Liver (tissue), 9 donors: ENCODE data around the gene IL9R. TPM values are rescaled to one million over a fixed set of nuclear protein-coding genes. Genes with fewer than 3 reads are reported as not detected.

ENCODE experiments used
- DNase-seq: peaks from one replicate; pipeline ENCODE4 v3.0.0-alpha.2; 2017; ENCODE audit warnings: low spot score
- H3K27ac ChIP-seq, 2 donors: one replicate each; pipeline ENCODE4 v1.7.0; 2013; ENCODE audit warnings: inconsistent platforms in 2 of 2, low read length in 2 of 2, control low read depth in 1 of 2, low read depth in 1 of 2, mild to moderate bottlenecking in 1 of 2
- H3K27me3 ChIP-seq, 4 donors: one replicate each; pipeline versions ENCODE4 v1.6.1 to v1.7.0; 2013; ENCODE audit warnings: low read length in 3 of 4, inconsistent platforms in 1 of 4, mild to moderate bottlenecking in 1 of 4, moderate library complexity in 1 of 4; ENCODE audit not compliant: control insufficient read depth in 4 of 4, insufficient read depth in 4 of 4
- H3K36me3 ChIP-seq, 4 donors: one replicate each; pipeline versions ENCODE4 v1.6.1 to v1.7.0; 2013; ENCODE audit warnings: low read length in 3 of 4, mild to moderate bottlenecking in 3 of 4, low read depth in 1 of 4, moderate library complexity in 1 of 4; ENCODE audit not compliant: control insufficient read depth in 4 of 4, insufficient read depth in 3 of 4
- H3K4me1 ChIP-seq, 4 donors: one replicate each; pipeline versions ENCODE4 v1.6.1 to v1.7.0; 2013; ENCODE audit warnings: low read length in 3 of 4, mild to moderate bottlenecking in 3 of 4, moderate library complexity in 1 of 4; ENCODE audit not compliant: control insufficient read depth in 4 of 4, insufficient read depth in 4 of 4
- H3K4me3 ChIP-seq, 3 donors: one replicate each; pipeline versions ENCODE4 v1.6.1 to v1.7.0; 2013; ENCODE audit warnings: low read length in 3 of 3, control low read depth in 1 of 3, low read depth in 1 of 3, mild to moderate bottlenecking in 1 of 3
- H3K9ac ChIP-seq, 2 donors: one replicate each; pipeline ENCODE4 v1.7.0; 2013; ENCODE audit warnings: low read length in 2 of 2, mild to moderate bottlenecking in 2 of 2, moderate library complexity in 2 of 2, control low read depth in 1 of 2, low read depth in 1 of 2
- H3K9me3 ChIP-seq, 4 donors: one replicate each; pipeline versions ENCODE4 v1.6.1 to v1.7.0; 2013; ENCODE audit warnings: low read length in 3 of 4; ENCODE audit not compliant: control insufficient read depth in 4 of 4
- ATF3 ChIP-seq: IDR thresholded peaks from 2 replicates; pipeline ENCODE4 v1.6.1; 2016; ENCODE audit warnings: antibody characterized with exemption
- EGR1 ChIP-seq, 2 donors: IDR thresholded peaks; 2 replicates each; pipeline ENCODE4 v1.6.1; 2016 to 2018; ENCODE audit warnings: antibody characterized with exemption in 2 of 2, low read depth in 2 of 2
- FOXA1 ChIP-seq: IDR thresholded peaks from 2 replicates; pipeline ENCODE4 v1.6.1; 2016; ENCODE audit warnings: antibody characterized with exemption
- FOXA2 ChIP-seq: IDR thresholded peaks from 2 replicates; pipeline ENCODE4 v1.6.1; 2016; ENCODE audit warnings: antibody characterized with exemption
- GABPA ChIP-seq, 2 donors: IDR thresholded peaks in 1 of 2; conservative IDR thresholded peaks in 1 of 2; 2 replicates each; pipeline ENCODE4 v1.6.1; 2016; ENCODE audit warnings: antibody characterized with exemption in 2 of 2, mild to moderate bottlenecking in 1 of 2, moderate library complexity in 1 of 2
- HNF4A ChIP-seq, 2 donors: conservative IDR thresholded peaks; 2 replicates each; pipeline ENCODE4 v1.6.1; 2016; ENCODE audit warnings: antibody characterized with exemption in 2 of 2, mild to moderate bottlenecking in 2 of 2
- HNF4G ChIP-seq: IDR thresholded peaks from 2 replicates; pipeline ENCODE4 v1.6.1; 2016; ENCODE audit warnings: antibody characterized with exemption
- JUND ChIP-seq, 2 donors: IDR thresholded peaks; 2 replicates each; pipeline ENCODE4 v1.6.1; 2016; ENCODE audit warnings: antibody characterized with exemption in 2 of 2
- NR2F2 ChIP-seq: IDR thresholded peaks from 2 replicates; pipeline ENCODE4 v1.6.1; 2016; ENCODE audit warnings: antibody characterized with exemption
- RAD21 ChIP-seq, 2 donors: IDR thresholded peaks; 2 replicates each; pipeline ENCODE4 v1.6.1; 2016; ENCODE audit warnings: antibody characterized with exemption in 2 of 2, mild to moderate bottlenecking in 2 of 2
- REST ChIP-seq: IDR thresholded peaks from 2 replicates; pipeline ENCODE4 v1.6.1; 2016; ENCODE audit warnings: antibody characterized with exemption, mild to moderate bottlenecking
- RXRA ChIP-seq, 2 donors: IDR thresholded peaks; 2 replicates each; pipeline ENCODE4 v1.6.1; 2017 to 2018; ENCODE audit warnings: antibody characterized with exemption in 2 of 2, mild to moderate bottlenecking in 1 of 2
- SP1 ChIP-seq: IDR thresholded peaks from 2 replicates; pipeline ENCODE4 v1.6.1; 2018; ENCODE audit warnings: antibody characterized with exemption, mild to moderate bottlenecking
- TAF1 ChIP-seq: conservative IDR thresholded peaks from 2 replicates; pipeline ENCODE4 v1.6.1; 2016; ENCODE audit warnings: antibody characterized with exemption, mild to moderate bottlenecking
- YY1 ChIP-seq: IDR thresholded peaks from 2 replicates; pipeline ENCODE4 v1.6.1; 2016; ENCODE audit warnings: antibody characterized with exemption, mild to moderate bottlenecking
- WGBS: extraction: QIAGEN DNeasy Blood & Tissue Kit; methylation state at CpG from one replicate; pipeline ENCODE4 v1.1.7; 2013; 5-methylcytosine and 5-hydroxymethylcytosine counted together
- polyA plus RNA-seq, 2 donors: library from polyadenylated mRNA; stranded (reverse) in 1 of 2; unstranded in 1 of 2; fragments of 200-250 nt in 1 of 2; fragments of >200 nt in 1 of 2; fragmentation: Nextera tagmentation in 1 of 2; extraction: Ambion mirVana in 1 of 2; gene quantifications; one replicate each; pipeline versions ENCODE4 v1.2.1 to v1.2.3, GENCODE V29; 2013 to 2015
- total RNA-seq, 2 donors: library from RNA; depleted of rRNA; stranded (reverse); fragments of >200 nt; gene quantifications; one replicate each; pipeline ENCODE4 v1.2.3, GENCODE V29; 2014
- TF ChIP-seq, protein P1 (sequence below): IDR thresholded peaks from 2 replicates; pipeline ENCODE4 v1.6.1; 2016; ENCODE audit warnings: antibody characterized with exemption
- TF ChIP-seq, protein P2 (sequence below): fragments of 150-350 bp; IDR thresholded peaks from 2 replicates; pipeline ENCODE4 v1.5.1; 2017; ENCODE audit warnings: improper control_type of control experiment, low read depth, low read length; ENCODE audit not compliant: missing input control
- TF ChIP-seq, protein P3 (sequence below): IDR thresholded peaks from 2 replicates; pipeline ENCODE4 v1.6.1; 2016; ENCODE audit warnings: antibody characterized with exemption
- donor health status: healthy.
- donor health status: healthy.
- donor health status: healthy.
- donor health status: healthy.
- donor health status: healthy.

The IL9R gene
- total and polyA plus RNA-seq, 4 donors: 0.05 to 0.08 (median 0.07) TPM; not detected in 1

- WGBS: 37% methylated on average over 3 of the region's 3 CpGs
- Histone ChIP-seq H3K4me3 (no peak overlapping the region), H3K27ac (no peak overlapping the region), H3K36me3 (no peaks in the 10 kb centered on the region), H3K4me1 (no peaks in the 10 kb centered on the region), H3K9me3 (peaks cover 0 to 1% (median 0%) of the 10 kb centered on the region in 4 donors), H3K27me3 (no peaks in the 10 kb centered on the region), H3K9ac (no peak overlapping the region)
- TF ChIP-seq, protein P1, sequence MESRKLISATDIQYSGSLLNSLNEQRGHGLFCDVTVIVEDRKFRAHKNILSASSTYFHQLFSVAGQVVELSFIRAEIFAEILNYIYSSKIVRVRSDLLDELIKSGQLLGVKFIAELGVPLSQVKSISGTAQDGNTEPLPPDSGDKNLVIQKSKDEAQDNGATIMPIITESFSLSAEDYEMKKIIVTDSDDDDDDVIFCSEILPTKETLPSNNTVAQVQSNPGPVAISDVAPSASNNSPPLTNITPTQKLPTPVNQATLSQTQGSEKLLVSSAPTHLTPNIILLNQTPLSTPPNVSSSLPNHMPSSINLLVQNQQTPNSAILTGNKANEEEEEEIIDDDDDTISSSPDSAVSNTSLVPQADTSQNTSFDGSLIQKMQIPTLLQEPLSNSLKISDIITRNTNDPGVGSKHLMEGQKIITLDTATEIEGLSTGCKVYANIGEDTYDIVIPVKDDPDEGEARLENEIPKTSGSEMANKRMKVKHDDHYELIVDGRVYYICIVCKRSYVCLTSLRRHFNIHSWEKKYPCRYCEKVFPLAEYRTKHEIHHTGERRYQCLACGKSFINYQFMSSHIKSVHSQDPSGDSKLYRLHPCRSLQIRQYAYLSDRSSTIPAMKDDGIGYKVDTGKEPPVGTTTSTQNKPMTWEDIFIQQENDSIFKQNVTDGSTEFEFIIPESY: no peak
- TF ChIP-seq NR2F2 (peak; percentile 87), SP1 (peak; percentile 27), EGR1 (IDR thresholded peaks at IDR 0.05; ENCODE audit: low read depth in 2 of 2) (no peak), FOXA2 (no peak), FOXA1 (no peak), JUND (IDR thresholded peaks at IDR 0.05) (peak in 1 of 2 donors; percentile 21), HNF4A (conservative IDR thresholded peaks at IDR 0.05) (peak; percentile 85 to 89), REST (no peak), RXRA (IDR thresholded peaks at IDR 0.05) (peak; percentile 75 to 86), HNF4G (peak; percentile 36), ATF3 (no peak), YY1 (peak; percentile 30), TAF1 (no peak), RAD21 (IDR thresholded peaks at IDR 0.05) (no peak), GABPA (IDR thresholded peaks at IDR 0.05 in 1 of 2, conservative IDR thresholded peaks at IDR 0.05 in 1 of 2) (no peak)
- TF ChIP-seq, protein P2, sequence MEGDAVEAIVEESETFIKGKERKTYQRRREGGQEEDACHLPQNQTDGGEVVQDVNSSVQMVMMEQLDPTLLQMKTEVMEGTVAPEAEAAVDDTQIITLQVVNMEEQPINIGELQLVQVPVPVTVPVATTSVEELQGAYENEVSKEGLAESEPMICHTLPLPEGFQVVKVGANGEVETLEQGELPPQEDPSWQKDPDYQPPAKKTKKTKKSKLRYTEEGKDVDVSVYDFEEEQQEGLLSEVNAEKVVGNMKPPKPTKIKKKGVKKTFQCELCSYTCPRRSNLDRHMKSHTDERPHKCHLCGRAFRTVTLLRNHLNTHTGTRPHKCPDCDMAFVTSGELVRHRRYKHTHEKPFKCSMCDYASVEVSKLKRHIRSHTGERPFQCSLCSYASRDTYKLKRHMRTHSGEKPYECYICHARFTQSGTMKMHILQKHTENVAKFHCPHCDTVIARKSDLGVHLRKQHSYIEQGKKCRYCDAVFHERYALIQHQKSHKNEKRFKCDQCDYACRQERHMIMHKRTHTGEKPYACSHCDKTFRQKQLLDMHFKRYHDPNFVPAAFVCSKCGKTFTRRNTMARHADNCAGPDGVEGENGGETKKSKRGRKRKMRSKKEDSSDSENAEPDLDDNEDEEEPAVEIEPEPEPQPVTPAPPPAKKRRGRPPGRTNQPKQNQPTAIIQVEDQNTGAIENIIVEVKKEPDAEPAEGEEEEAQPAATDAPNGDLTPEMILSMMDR: no peak
- TF ChIP-seq, protein P3, sequence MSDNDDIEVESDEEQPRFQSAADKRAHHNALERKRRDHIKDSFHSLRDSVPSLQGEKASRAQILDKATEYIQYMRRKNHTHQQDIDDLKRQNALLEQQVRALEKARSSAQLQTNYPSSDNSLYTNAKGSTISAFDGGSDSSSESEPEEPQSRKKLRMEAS: no peak
- no peak for DNase-seq
These were observed 46.2 kb upstream of the IL9R start for GRCh38 chrX:155951237-155951789.
